Stimulated activated CD8-positive, alpha-beta memory T cell treated with anti-CD3 and anti-CD28 coated beads, Interleukin-12 subunit alpha, Interleukin-12 subunit beta, amount 100 ng/mL, for 4 hours (primary cell): ENCODE results near the gene SPOCK1.
"Not testable (repeated sequence)": the region's sequence is repeated elsewhere in the genome, so short reads cannot be mapped to it uniquely, and the experiment has no call there.

ENCODE experiments used
- DNase-seq: peaks from one replicate; pipeline ENCODE4 v3.0.0-alpha.2; 2020; ENCODE audit warnings: low read depth

The SPOCK1 gene

GRCh38 chr5:137394380-137394779, 104.7 kb downstream of the SPOCK1 start:
- no peak for DNase-seq

GRCh38 chr5:137393196-137393993, 105.7 kb downstream of the SPOCK1 start:
- no peak for DNase-seq

- DNase-seq = no peak
Measured at GRCh38 chr5:137392261-137392660, 106.9 kb downstream of the SPOCK1 start.

GRCh38 chr5:137391044-137391443, 108.1 kb downstream of the SPOCK1 start:
- not testable (repeated sequence) for DNase-seq

GRCh38 chr5:137389042-137389441, 110.1 kb downstream of the SPOCK1 start:
- no peak for DNase-seq

- no peak for DNase-seq
Measured at GRCh38 chr5:137385064-137385463, 114.1 kb downstream of the SPOCK1 start.

- no peak for DNase-seq
Measured at GRCh38 chr5:137383909-137384308, 115.2 kb downstream of the SPOCK1 start.

- DNase-seq = no peak
Measured at GRCh38 chr5:137381555-137381954, 117.6 kb downstream of the SPOCK1 start.

- DNase-seq = no peak
Measured at GRCh38 chr5:137379555-137380286, 119.4 kb downstream of the SPOCK1 start.

- no peak for DNase-seq
Measured at GRCh38 chr5:137375741-137376526, 123.2 kb downstream of the SPOCK1 start.

- no peak for DNase-seq
Measured at GRCh38 chr5:137374110-137374714, 124.9 kb downstream of the SPOCK1 start.

- DNase-seq = no peak
Measured at GRCh38 chr5:137372773-137373160, 126.4 kb downstream of the SPOCK1 start.

GRCh38 chr5:137372016-137372772, 126.9 kb downstream of the SPOCK1 start:
- no peak for DNase-seq

GRCh38 chr5:137370096-137371071, 128.7 kb downstream of the SPOCK1 start:
- no peak for DNase-seq

- no peak for DNase-seq
Measured at GRCh38 chr5:137368651-137369050, 130.5 kb downstream of the SPOCK1 start.

GRCh38 chr5:137367951-137368350, 131.2 kb downstream of the SPOCK1 start:
- DNase-seq = no peak

- no peak for DNase-seq
Measured at GRCh38 chr5:137366526-137366925, 132.6 kb downstream of the SPOCK1 start.

GRCh38 chr5:137365126-137365865, 133.8 kb downstream of the SPOCK1 start:
- no peak for DNase-seq

GRCh38 chr5:137361280-137361679, 137.8 kb downstream of the SPOCK1 start:
- DNase-seq = no peak

- DNase-seq = no peak
Measured at GRCh38 chr5:137360607-137361006, 138.5 kb downstream of the SPOCK1 start.
